Neural progenitor cell (in vitro differentiated cells): Measurements from ENCODE around the gene HNMT. TPM values are rescaled to one million over a fixed set of nuclear protein-coding genes. Genes with fewer than 3 reads are reported as not detected.

Experiments used
- DNase-seq: peaks from one replicate; pipeline ENCODE4 v3.0.0-alpha.2; 2016; ENCODE audit warnings: low spot score
- H2AFZ ChIP-seq: fragments of 200-600 bp; sonication (generic); replicated peaks from 2 replicates; pipeline ENCODE4 v1.6.1; 2016; ENCODE audit warnings: antibody characterized with exemption
- H3F3A ChIP-seq: fragments of 200-600 bp; sonication (generic); 2 replicates; pipeline ENCODE4 v1.6.1; 2016; ENCODE audit warnings: antibody characterized with exemption, low read depth
- H3K27ac ChIP-seq: fragments of 200-600 bp; sonication (generic); 2 replicates; pipeline ENCODE4 v1.5.1; 2016; ENCODE audit warnings: mild to moderate bottlenecking
- H3K27me3 ChIP-seq: fragments of 200-600 bp; sonication (generic); 2 replicates; pipeline ENCODE4 v1.6.1; 2016; ENCODE audit warnings: mild to moderate bottlenecking, moderate library complexity
- H3K36me3 ChIP-seq: fragments of 200-600 bp; sonication (generic); 2 replicates; pipeline ENCODE4 v1.5.1; 2016
- H3K4me1 ChIP-seq: fragments of 200-600 bp; sonication (generic); 2 replicates; pipeline ENCODE4 v1.6.1; 2016; ENCODE audit warnings: mixed run types
- H3K4me2 ChIP-seq: fragments of 200-600 bp; sonication (generic); 2 replicates; pipeline ENCODE4 v1.6.1; 2016
- H3K4me3 ChIP-seq: fragments of 200-600 bp; sonication (generic); 2 replicates; pipeline ENCODE4 v1.5.1; 2016
- H3K79me2 ChIP-seq: fragments of 200-600 bp; sonication (generic); 2 replicates; pipeline ENCODE4 v1.6.1; 2016; ENCODE audit warnings: low read depth
- H3K9ac ChIP-seq: fragments of 200-600 bp; sonication (generic); 2 replicates; pipeline ENCODE4 v1.6.1; 2016
- H3K9me3 ChIP-seq: fragments of 200-600 bp; sonication (generic); 2 replicates; pipeline ENCODE4 v1.5.1; 2016; ENCODE audit warnings: low read depth
- H4K20me1 ChIP-seq: fragments of 200-600 bp; sonication (generic); 2 replicates; pipeline ENCODE4 v1.6.1; 2016; ENCODE audit warnings: low read depth
- H3K27ac Mint-ChIP-seq: 3 replicates; pipeline ENCODE4 v1.8.0; 2021; ENCODE audit warnings: mixed read lengths
- H3K27me3 Mint-ChIP-seq: 2 replicates; pipeline ENCODE4 v1.8.0; 2022; ENCODE audit warnings: low read depth, mild to moderate bottlenecking, inconsistent platforms, moderate library complexity, mixed read lengths; ENCODE audit not compliant: insufficient read depth
- H3K36me3 Mint-ChIP-seq: 3 replicates; pipeline ENCODE4 v1.8.0; 2021; ENCODE audit warnings: mixed read lengths
- H3K4me1 Mint-ChIP-seq: 3 replicates; pipeline ENCODE4 v1.8.0; 2021; ENCODE audit warnings: mixed read lengths
- H3K4me3 Mint-ChIP-seq: 3 replicates; pipeline ENCODE4 v1.8.0; 2021; ENCODE audit warnings: mild to moderate bottlenecking, moderate library complexity, mixed read lengths
- H3K9me3 Mint-ChIP-seq: 3 replicates; pipeline ENCODE4 v1.8.0; 2020; ENCODE audit warnings: mixed read lengths
- CTCF ChIP-seq: fragments of 200-600 bp; sonication (generic); IDR thresholded peaks from 2 replicates; pipeline ENCODE4 v1.5.1; 2017; ENCODE audit warnings: antibody characterized with exemption, mild to moderate bottlenecking
- EZH2 ChIP-seq: fragments of 200-600 bp; sonication (generic); IDR thresholded peaks from 2 replicates; pipeline ENCODE4 v1.6.1; 2017; ENCODE audit warnings: antibody characterized with exemption, mild to moderate bottlenecking, moderate library complexity
- EZH2phosphoT487 ChIP-seq: fragments of 200-600 bp; sonication (generic); IDR thresholded peaks from 2 replicates; pipeline ENCODE4 v1.6.1; 2017; ENCODE audit warnings: antibody characterized with exemption
- total RNA-seq: library from RNA; depleted of rRNA; stranded (reverse); fragments of >200 nt; gene quantifications from 2 replicates; pipeline ENCODE4 v1.2.3, GENCODE V29; 2015; ENCODE audit warnings: low replicate concordance

Gene HNMT
- total RNA-seq, 1 donor from 2014 or later: 1.6 TPM

- H3K27me3 Mint-ChIP-seq: no peaks in the 10 kb centered on the region
- no peak overlapping the region for H2AFZ ChIP-seq
- H3K36me3 Mint-ChIP-seq: no peaks in the 10 kb centered on the region
Observed at GRCh38 chr2:137939026-137939425, 25.2 kb upstream of the HNMT start.

GRCh38 chr2:137940154-137940553 is 24.1 kb upstream of the HNMT start:
- no peak overlapping the region for H3K4me2 ChIP-seq
- no peak overlapping the region for H2AFZ ChIP-seq
- H3K27ac ChIP-seq: no peak overlapping the region
- Mint-ChIP-seq H3K27ac (no peak overlapping the region), H3K36me3 (no peaks in the 10 kb centered on the region), H3K4me3 (no peak overlapping the region), H3K27me3 (no peaks in the 10 kb centered on the region), H3K4me1 (peaks cover 5% of the 10 kb centered on the region), H3K9me3 (no peaks in the 10 kb centered on the region)
- no peaks in the 10 kb centered on the region for H3K9me3 ChIP-seq
- no peaks in the 10 kb centered on the region for H3K79me2 ChIP-seq
- no peaks in the 10 kb centered on the region for H3F3A ChIP-seq
- H3K36me3 ChIP-seq: no peaks in the 10 kb centered on the region
- TF ChIP-seq EZH2phosphoT487 (no peak), CTCF (no peak), EZH2 (no peak)
- H3K27me3 ChIP-seq: no peaks in the 10 kb centered on the region
- H4K20me1 ChIP-seq: no peaks in the 10 kb centered on the region
- no peak for DNase-seq
- H3K4me3 ChIP-seq: no peak overlapping the region
- H3K9ac ChIP-seq: no peak overlapping the region
- H3K4me1 ChIP-seq: peaks cover 13% of the 10 kb centered on the region

More at GRCh38 chr2:137939026-137939425, 25.2 kb upstream of the HNMT start:
- TF ChIP-seq EZH2phosphoT487 (no peak), EZH2 (no peak), CTCF (no peak)
- no peaks in the 10 kb centered on the region for H3K79me2 ChIP-seq
- no peak overlapping the region for H3K27ac ChIP-seq
- no peak for DNase-seq
- Mint-ChIP-seq H3K27ac (no peak overlapping the region), H3K4me3 (no peak overlapping the region), H3K4me1 (peaks cover 5% of the 10 kb centered on the region), H3K9me3 (no peaks in the 10 kb centered on the region)
- peaks cover 13% of the 10 kb centered on the region for H3K4me1 ChIP-seq
- no peaks in the 10 kb centered on the region for H3K36me3 ChIP-seq
- no peak overlapping the region for H3K4me3 ChIP-seq
- H3K27me3 ChIP-seq: no peaks in the 10 kb centered on the region
- no peaks in the 10 kb centered on the region for H4K20me1 ChIP-seq
- no peak overlapping the region for H3K4me2 ChIP-seq
- H3F3A ChIP-seq: no peaks in the 10 kb centered on the region
- H3K9ac ChIP-seq: no peak overlapping the region
- H3K9me3 ChIP-seq: no peaks in the 10 kb centered on the region

GRCh38 chr2:137942037-137942832 is 22.0 kb upstream of the HNMT start:
- Histone ChIP-seq H3K79me2 (no peaks in the 10 kb centered on the region), H2AFZ (no peak overlapping the region), H3K27ac (no peak overlapping the region), H3K4me3 (no peak overlapping the region), H4K20me1 (no peaks in the 10 kb centered on the region), H3K36me3 (no peaks in the 10 kb centered on the region), H3K9ac (no peak overlapping the region), H3F3A (no peaks in the 10 kb centered on the region), H3K9me3 (no peaks in the 10 kb centered on the region), H3K4me1 (peaks cover 9% of the 10 kb centered on the region), H3K27me3 (no peaks in the 10 kb centered on the region), H3K4me2 (no peak overlapping the region)
- TF ChIP-seq EZH2: no peak
- TF ChIP-seq EZH2phosphoT487: no peak
- no peak for TF ChIP-seq CTCF
- H3K27me3 Mint-ChIP-seq: no peaks in the 10 kb centered on the region
- no peaks in the 10 kb centered on the region for H3K36me3 Mint-ChIP-seq
- DNase-seq: no peak
- H3K9me3 Mint-ChIP-seq: no peaks in the 10 kb centered on the region
- H3K4me1 Mint-ChIP-seq: peaks cover 5% of the 10 kb centered on the region
- no peak overlapping the region for H3K4me3 Mint-ChIP-seq
- H3K27ac Mint-ChIP-seq: no peak overlapping the region
